Esophagus muscularis mucosa (tissue), 4 donors: ENCODE data around the gene PLCXD3.

Experiments used
- CTCF ChIP-seq, 3 experiments: fragments of 200-600 bp in 2 of 3; fragments of 450-650 bp in 1 of 3; sonication (generic) in 2 of 3; IDR thresholded peaks; one replicate each; pipeline ENCODE4 v1.5.1; 2017 to 2019; ENCODE audit warnings: antibody characterized with exemption in 3 of 3, mild to moderate bottlenecking in 2 of 3, moderate library complexity in 1 of 3
- EP300 ChIP-seq: sonication (generic); formaldehyde crosslinking; IDR thresholded peaks from one replicate; pipeline ENCODE4 v1.6.1; 2017; ENCODE audit warnings: antibody characterized with exemption
- POLR2A ChIP-seq: fragments of 450-650 bp; IDR thresholded peaks from one replicate; pipeline ENCODE4 v1.6.1; 2017; ENCODE audit warnings: antibody characterized with exemption, moderate library complexity, mild to moderate bottlenecking, low read depth
- POLR2AphosphoS5 ChIP-seq, 2 donors: sonication (generic); formaldehyde crosslinking; IDR thresholded peaks; one replicate each; pipeline ENCODE4 v1.6.1; 2017; ENCODE audit warnings: antibody characterized with exemption in 2 of 2

- TF ChIP-seq POLR2A (no peak), CTCF (IDR thresholded peaks at IDR 0.05) (no peak), POLR2AphosphoS5 (IDR thresholded peaks at IDR 0.05) (no peak), EP300 (no peak)
Observed at GRCh38 chr5:41371738-41372137, 138.7 kb downstream of the PLCXD3 start.
